ENCODE measurements around the gene ETFRF1.

The ETFRF1 gene, protein sequence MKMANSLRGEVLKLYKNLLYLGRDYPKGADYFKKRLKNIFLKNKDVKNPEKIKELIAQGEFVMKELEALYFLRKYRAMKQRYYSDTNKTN

DNA sequence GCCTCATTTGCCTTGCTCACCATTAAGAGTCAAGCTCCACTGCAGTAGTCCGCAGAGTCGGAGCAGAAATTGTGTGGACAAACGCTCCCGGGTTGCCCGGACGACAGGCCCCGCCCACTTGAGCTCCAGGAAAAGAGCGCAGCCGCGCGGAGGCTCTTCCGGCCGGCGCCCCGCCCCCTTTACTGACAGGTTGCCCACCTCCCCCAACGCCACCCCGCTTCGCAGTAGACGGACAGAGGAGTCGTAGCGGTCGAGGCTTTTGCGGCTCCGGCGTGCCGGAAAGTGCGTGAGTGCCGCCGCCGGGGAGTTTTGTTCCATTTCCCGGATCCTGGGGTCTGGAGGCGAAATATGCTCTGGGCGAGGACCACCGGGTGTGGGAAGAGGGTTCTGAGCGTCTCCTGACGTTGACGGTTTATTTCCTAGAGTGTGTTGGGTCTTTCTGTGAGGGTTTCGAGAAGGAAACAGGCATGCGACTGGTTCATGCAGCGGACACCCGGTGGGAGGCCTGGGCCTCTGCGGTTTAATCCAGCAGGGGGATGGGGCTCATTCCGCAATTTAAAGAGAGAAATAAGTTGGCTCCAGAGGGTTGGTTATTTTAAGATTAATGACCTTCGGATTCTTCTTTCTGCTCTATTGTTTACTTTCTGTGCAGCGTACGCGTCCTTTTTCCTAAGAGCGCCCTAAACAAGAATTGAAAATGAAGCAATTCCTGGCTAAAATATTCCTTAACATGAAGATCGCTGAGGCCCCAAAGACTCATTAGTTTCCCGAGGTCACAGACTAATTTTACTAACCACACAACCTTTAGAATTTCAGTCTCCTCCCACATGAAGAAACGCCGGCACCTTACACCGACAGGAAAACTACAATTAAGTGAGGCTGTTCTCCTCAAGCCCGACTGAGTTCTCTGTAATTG, at the start of gene ETFRF1, which contains the start of gene DNAI7:
Gene ETFRF1, plus strand, starts transcription at position 182 of the 916 bp plus-strand sequence. CDS start 8,720 bp downstream, outside the sequence.
Gene DNAI7, minus strand, starts transcription at position 105 of the 916 bp plus-strand sequence. Its CDS starts 82 bp downstream, at position 23.
- peak; percentile 94 for DNase-seq

DNA sequence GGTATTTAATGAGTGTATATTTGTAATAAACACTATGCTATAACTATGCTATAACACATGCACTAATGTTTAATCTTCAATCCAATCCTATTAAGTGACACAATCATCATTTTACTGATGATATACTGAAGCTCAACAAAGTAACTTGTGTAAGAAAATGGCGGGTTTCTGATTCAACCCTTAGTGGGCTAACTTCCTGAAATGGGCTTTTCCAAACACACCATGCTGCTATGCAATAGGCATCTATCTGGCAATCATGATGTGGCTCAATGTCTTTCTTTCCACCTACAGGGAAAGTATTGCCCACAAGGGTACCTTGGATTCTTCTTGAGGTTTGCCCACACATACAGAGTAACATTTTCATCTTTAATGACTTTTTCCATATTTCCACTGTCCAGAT, 48.4 kb upstream of the ETFRF1 start:
- no peak for DNase-seq

DNA sequence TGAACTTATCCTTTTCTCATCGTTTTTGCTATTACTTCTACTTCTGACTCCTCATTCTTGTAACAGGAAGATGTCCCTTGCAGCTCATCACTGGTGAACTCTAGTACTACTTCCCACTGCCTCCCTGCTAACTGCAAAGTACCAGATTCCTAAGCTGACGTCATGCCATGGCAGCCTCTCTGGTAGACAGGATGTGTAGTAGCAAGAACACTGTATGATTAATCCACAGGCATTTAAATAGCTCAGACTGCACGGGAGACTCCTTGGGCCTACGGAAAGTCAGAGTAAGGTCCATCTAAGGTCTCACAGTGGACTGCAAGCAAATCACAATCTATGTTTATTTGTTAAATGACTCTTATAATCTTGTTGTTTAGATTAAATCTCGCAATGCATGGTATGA, 43.6 kb upstream of the ETFRF1 start:
- DNase-seq: no peak

DNA sequence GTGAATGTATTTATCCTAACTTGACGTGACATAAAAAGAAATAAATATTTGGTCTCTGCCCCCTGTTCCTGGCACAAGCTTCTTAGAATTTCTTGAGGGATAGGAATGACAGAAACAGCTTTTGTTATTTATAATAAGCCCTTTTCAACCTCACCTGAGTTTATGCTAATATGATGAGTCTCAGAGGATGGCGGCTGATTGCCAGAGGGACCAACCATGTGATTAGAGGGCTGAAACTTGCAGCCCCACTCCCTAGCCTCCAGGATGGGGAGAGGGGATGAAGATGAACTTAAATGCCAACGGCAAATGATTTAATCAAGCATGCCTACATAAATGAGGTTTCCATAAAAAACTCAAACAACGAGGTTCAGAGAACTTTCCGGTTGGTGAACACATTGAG, 43.0 kb upstream of the ETFRF1 start:
- DNase-seq: no peak

DNA sequence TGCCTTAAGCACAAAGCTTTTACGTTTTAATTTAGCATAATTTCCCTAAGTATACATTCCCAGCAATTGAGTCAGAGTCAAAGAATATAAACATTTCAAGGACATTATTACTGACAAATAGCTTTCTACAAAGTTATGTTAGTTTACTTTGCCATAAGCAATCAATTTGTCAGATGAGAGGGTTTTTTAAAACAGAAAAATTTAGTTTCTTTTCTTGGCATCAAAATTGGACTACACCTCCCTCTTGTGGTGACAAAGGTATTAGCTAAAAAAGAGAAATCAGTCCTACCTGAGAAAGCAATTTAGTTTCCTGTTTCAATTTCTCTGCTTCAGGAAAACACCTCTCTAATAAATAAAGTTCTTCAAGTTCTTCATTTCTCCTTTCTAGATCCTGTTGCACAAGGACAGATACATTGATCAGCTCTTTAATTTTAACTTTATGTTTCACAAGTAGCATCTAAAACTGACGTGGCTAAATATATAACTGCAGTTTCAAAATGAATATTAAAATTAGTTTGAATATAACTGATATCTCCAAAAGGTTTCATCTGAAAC, 39.9 kb upstream of the ETFRF1 start:
- peak; percentile 49 for DNase-seq

DNA sequence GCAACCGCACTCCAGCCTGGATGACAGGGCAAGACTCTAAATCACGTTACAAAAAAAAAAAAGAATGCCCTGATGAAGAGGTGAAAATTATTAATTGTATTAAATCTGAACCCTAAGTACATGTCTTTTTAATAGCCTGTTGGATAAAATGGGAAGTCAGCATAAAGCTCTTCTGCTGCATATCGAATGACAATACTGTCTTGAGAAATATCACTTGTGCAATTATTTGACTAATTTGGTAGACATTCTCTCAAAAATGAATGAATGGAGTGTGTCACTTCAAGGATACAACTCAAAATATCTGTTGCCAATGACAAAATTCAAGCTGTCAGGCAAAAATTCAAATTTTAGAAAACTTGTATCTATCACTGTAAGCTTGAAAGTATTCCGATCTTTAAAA, 39.0 kb upstream of the ETFRF1 start:
- no peak for DNase-seq

DNA sequence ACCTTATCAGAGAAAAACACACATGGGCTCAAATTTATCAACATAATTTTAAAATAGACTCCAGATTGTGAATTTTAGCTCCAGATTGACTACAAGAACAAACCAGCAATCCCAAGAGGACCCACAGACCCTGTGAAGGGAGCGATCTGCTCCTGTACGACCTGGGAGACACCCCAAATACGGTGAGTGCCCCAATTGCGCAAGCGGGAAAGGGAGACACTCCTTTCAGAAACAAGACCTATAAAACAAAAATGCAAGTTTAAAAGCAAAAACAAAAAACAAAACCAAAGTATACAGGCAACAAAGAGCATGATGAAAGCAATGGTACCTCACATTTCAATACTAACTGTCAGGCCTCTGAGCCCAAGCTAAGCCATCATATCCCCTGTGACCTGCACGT, 32.2 kb upstream of the ETFRF1 start:
- no peak for DNase-seq

DNA sequence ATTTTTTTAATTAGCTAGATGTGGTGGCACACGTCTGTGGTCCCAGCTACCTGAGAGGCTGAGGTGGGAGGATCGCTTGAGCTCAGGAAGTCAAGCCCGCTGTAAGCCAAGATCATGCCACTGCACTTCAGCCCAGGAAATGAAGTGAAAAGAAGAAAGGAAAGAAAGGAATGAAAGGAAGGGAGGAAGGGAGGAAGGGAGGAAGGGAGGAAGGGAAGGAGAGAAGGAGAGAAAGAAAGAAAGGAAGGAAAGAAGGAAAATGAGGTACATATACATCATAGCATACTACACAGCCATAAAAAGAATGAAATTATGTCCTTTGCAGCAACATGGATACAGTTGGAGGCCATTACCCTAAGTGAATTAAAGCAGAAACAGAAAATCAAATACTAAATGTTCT, 12.3 kb upstream of the ETFRF1 start:
- no peak for DNase-seq

DNA sequence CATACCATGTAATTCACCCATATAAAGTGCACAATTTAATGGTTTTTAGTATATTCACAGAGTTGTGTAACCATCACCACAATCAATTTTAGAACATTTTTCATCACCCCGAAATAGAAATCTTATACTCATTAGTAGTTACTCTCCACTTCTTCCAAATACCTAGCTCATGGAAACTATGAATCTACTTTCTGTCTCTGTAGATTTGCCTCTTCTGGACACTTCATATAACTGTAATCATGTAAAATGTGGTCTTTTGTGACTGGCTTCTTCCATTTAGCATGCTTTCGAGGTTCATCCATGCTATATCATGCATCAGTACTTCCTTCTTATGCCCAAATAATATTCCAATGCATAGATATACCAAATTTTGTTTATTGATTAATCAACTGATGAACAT, 10.9 kb upstream of the ETFRF1 start:
- no peak for DNase-seq

DNA sequence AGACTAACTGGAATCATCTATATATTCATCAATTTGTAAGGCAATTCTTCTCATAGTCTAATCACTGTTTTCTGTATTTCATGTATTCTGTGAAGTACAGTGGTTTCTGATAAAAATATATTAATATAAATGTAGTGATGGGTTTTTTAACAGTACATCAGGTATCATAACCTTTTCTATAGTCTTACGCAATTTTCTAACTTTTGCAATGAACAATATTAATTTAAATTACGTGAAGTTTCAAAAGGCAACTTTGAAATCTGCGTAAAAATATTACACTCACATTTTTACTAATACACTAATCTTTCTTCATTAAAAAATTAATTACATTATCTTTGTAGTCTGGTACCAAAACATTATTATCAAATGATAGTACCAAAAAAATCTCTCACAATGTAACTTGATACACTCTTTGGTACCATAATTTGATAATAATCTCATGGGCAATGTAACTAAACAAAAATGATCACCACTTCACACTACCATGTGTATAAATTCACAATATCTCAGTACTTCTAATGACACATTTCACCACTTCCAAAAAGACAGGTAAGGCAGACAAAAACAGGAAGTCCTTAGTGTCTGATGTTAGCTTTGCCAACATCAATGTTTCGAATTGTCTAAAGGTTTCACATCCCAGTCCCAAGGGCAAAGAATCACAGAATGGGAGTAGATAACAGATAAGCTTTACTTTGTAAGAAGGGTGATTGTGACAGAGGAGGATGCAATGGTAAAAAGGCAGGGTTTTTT, 8.8 kb upstream of the ETFRF1 start:
- no peak for DNase-seq

DNA sequence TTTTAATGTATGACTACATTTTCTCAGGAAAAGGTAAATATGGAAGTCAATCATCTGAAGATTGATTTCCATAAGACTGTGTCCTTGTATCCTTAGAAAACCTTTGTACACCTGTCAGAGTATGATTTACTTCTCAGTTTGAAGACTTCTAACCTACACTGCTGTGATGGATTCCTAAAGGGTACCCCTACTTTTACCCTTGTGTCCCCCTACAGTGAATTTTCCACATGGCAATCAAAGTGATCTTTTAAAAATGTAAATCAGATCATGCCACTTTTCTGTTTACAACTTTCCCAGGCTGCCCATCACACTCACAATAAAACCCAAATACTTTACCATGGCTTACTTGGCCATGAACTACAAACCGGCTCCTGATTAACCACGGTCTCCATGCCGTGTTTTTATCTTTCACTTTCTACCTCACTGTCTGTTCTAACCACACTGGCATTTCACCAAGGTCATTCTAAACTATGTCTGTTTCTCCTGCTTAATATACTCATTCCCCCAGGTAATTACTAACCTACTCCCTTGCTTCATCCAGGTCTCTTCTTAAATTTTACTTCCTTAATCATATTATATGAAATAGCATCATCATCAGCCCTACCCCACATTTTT, 8.1 kb upstream of the ETFRF1 start:
- DNase-seq: no peak

DNA sequence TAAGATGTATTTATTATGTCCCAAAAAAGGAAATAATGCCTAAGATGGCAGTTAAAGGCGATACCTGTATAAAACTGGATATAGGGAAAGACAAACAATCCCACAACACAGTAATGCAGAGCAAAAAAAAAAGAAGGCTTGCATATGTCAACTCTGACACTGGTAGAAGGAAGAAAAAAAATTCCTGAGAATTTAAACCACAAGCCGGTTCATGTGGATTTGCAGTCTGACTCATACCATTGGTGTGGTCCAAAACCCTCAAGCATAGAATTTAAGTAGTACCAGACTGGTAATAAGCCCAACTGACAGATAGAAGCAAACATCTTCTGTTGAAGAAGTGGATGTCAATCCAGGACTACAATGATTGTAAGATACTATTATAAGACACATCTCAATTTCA, 7.3 kb upstream of the ETFRF1 start:
- no peak for DNase-seq

DNA sequence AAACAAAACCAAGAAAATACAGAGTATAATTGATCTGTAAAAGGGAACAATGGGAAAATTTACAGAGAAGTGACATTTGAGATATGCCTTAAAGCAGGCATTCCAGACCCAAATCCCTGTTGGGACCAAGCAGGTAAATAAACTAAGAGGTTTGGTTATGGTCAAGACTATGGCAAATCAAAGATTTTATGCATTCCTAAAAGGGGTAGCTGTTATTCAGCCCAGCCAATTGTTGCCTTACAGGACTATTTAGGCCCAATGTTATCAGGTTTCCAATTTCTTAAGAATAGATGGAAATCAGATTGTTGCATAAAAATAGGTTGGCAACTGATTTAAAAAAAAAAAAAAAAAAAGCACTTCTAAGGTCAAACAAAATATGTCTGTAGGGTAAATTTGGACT, 5.4 kb upstream of the ETFRF1 start:
- DNase-seq: no peak

DNA sequence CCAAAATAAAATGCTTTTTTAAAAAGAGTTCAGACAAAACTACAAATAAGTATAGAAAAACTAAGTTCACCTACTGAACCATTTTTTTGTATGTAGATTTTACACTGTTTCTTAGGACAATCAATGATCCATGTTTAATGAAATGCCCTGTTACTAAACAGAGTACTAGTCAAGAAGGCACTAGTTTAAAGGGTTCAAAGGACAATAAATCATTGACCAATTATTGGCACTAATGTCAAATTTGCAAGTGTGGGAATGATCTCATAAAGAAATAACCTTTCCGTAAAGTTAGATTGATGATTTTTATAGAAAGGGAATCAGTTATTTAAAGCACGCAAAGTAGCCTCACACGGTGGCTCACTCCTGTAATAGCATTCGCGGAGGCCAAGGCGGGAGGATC, 4.2 kb upstream of the ETFRF1 start:
- no peak for DNase-seq

DNA sequence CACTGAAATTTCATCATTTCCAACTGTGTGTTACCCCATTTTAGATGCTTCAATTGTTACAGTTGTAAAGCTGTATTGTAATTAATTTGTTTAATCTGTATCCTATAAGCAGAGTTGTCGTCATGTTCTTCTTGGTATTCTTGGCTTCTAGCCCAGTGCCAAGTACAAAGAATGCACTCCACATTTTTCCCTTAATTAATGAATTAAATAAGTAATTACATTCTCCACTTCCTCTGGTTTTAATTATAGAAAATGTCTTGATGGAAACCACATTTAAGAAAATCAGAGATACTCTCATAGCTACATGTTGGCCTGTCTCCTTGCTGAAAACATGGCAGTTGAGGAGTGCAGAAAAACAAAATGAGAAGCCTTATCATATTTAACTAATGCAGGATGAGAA, 823 bp upstream of the ETFRF1 start:
- peak; percentile 17 for DNase-seq

DNA sequence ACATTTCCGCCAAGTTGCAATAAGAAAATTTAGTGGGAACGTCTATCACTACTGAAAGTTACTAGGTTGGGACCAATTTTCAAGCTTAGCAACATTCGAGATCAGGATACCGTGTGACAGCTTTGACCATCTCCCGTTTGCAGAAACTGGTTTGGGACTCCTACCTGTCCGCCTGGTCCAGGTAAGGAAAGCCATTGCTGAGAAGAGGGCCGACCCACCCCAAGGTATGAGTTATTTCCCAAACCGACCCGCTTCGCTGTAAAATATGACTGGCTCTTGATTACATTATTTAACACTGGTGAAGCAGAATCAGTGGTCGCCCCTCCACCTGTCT, 348 bp upstream of the ETFRF1 start:
- no peak for DNase-seq

DNA sequence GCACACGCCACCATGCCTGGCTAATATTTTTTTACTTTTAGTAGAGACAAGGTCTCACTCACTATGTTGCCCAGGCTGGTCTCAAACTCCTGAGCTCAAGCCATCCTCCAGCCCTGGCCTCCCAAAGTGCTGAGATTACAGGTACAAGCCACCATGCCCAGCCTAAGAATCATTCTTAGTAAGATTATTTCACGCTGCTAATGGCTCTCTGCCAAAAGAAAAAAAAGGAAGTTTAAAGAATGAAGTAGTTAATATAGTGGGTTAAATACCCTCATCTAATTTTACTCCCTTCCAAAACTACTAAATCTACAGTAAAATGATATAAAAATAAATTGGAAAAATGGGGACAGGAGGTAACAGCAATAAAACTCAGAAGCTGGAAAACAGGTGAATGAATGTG, 2.6 kb downstream of the ETFRF1 start:
- DNase-seq: no peak

DNA sequence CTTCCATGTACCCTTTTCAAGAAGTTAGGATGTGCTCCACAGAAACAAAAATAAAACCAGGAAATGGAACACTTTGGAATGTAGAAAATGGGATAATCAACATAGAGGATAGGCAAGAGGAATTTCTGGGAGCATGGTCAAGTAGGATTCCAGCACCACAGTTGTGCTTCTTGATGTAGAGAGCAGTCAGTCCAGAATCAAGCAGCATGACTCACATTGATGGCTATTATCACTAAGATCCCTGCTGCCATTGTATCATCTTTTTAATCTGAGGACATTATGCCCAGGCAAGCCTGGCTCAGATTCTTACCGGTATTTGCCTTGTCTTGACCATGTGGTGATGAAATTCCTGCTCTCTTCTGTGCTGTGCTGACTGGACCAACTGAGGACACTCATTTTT, 5.7 kb downstream of the ETFRF1 start:
- DNase-seq: no peak

DNA sequence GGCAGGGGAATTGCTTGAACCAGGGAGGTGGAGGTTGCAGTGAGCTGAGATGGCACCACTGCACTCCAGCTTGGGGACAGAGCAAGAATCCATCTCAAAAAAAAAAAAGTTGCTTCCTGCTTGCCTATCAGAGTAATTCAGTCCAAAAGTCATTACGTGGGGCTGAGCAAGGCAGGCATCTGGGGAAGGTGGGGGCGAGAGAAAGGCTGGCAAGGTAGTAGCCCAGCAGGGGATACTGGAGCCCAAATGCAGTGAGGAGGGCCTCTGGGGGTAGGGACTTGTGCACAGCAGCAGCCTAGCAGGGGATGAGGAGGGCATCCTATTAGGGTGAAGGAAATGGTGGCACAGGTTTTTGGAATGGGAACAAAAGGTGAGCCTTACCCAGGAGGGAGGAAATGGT, 7.1 kb downstream of the ETFRF1 start:
- DNase-seq: no peak

DNA sequence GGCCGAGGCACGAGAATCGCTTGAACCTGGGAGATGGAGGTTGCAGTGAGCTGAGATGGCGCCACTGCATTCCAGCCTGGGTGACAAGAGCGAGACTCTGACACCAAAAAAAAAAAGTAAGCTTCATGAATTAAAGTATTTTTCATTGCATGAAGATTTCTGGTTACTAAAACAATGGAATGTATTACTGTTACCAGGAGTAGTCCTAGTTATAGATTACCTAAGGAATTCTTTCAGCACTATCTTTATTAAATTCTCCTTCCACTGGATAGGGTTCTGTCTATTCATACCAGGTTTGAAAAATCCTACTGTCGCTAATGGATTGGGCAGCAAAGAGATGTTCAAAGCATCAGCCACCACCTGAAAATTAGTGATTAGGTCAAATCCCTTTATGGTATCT, 12.4 kb downstream of the ETFRF1 start:
- DNase-seq: no peak

DNA sequence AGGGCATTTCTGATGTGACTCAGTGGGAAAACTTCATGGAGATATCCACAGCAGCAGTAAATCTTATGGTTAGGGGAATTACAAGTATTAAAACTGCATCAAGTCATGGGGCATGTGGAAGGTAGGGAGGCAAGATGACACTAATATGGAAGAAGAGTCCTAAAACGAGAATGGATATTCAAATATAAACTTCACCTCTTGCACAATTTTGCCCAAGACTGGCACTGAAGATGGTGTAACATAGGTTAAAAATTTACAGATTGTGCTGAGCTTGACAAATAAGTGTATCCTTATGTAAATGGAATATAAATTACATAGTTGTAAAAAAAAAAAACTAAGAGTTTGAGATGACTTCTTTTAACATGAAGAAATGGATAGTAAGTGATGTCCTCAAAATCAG, 12.8 kb downstream of the ETFRF1 start:
- no peak for DNase-seq

DNA sequence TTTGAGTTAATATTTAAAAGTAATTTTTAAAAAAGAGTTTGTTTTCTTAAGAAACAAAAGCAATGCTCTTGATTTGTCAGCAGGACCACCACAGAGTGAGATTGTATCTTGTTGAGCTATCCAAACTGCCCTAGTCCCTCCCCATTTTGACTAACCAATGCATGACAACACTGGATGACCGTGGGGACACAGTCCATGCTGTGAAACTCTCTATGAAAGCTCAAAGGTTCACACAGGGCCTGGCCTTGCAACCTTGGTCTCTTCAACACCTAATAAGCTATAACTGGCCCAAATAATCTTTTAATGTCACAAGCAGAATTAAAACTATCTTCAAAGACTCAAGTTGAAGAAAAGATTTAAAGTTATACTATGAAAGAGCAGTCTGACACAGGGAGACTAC, 13.5 kb downstream of the ETFRF1 start:
- DNase-seq: no peak

DNA sequence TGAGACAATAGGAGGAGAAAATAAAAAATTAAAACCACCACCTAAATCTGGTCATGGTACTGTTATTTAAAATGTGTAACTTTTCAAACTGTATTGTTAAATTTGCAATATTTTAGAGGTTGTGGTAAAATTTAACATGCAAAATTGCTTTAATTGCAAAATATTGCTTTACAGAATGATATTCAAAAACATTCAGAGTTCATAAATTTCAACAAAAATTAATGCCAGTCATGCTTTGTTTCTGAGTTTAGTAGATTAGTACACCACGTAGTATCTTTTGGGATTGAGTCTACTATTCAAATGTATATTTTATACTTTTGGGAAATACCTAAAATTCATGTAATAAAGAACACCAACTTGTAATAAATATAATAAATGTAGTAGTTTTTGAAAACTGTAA, 18.3 kb downstream of the ETFRF1 start:
- no peak for DNase-seq

Measured in hematopoietic multipotent progenitor cell treated with erythropoietin and hydrocortisone succinate and interleukin-3 and kit ligand, for 8 days (in vitro differentiated cells).